NCI-H748 (cell line): Measurements from ENCODE around the gene TMEM72.
A peak's percentile ranks its signal among the peaks of the same experiment; 100 is the strongest.
"Not testable (repeated sequence)": the region's sequence is repeated elsewhere in the genome, so short reads cannot be mapped to it uniquely, and the experiment has no call there.

ENCODE experiments used
- DNase-seq: peaks from one replicate; lab custom pipeline; 2025; ENCODE audit not compliant: unreplicated experiment; lab: John Stamatoyannopoulos, UW

TMEM72 gene

GRCh38 chr10:44911081-44911540 lies at the start of gene TMEM72:
Gene TMEM72 (plus strand): TSS chr10:44911337. CDS start chr10:44911513, 176 bp downstream.
- DNase-seq: peak; percentile 2

- DNase-seq: no peak
These were observed 49.0 kb upstream of the TMEM72 start for GRCh38 chr10:44862006-44862751.

- no peak for DNase-seq
These were observed 48.2 kb upstream of the TMEM72 start for GRCh38 chr10:44862924-44863323.

- peak; percentile 43 for DNase-seq
These were observed 47.6 kb upstream of the TMEM72 start for GRCh38 chr10:44863344-44864047.

GRCh38 chr10:44864051-44864450 lies 47.1 kb upstream of the TMEM72 start:
- peak; percentile 87 for DNase-seq

- peak; percentile 86 for DNase-seq
These were observed 46.4 kb upstream of the TMEM72 start for GRCh38 chr10:44864637-44865288.

- DNase-seq: no peak
These were observed 45.9 kb upstream of the TMEM72 start for GRCh38 chr10:44865289-44865671.

GRCh38 chr10:44866367-44866766 lies 44.8 kb upstream of the TMEM72 start:
- not testable (repeated sequence) for DNase-seq

GRCh38 chr10:44870031-44870430 lies 41.1 kb upstream of the TMEM72 start:
- DNase-seq: no peak

GRCh38 chr10:44873160-44873559 lies 38.0 kb upstream of the TMEM72 start:
- DNase-seq: no peak

GRCh38 chr10:44874166-44874565 lies 37.0 kb upstream of the TMEM72 start:
- DNase-seq: no peak

GRCh38 chr10:44878706-44879530 lies 32.2 kb upstream of the TMEM72 start:
- DNase-seq: peak; percentile 80

GRCh38 chr10:44879531-44879899 lies 31.6 kb upstream of the TMEM72 start:
- DNase-seq: no peak

GRCh38 chr10:44880090-44880715 lies 30.9 kb upstream of the TMEM72 start:
- no peak for DNase-seq

- no peak for DNase-seq
These were observed 29.5 kb upstream of the TMEM72 start for GRCh38 chr10:44881649-44882048.

- no peak for DNase-seq
These were observed 28.9 kb upstream of the TMEM72 start for GRCh38 chr10:44882166-44882720.

GRCh38 chr10:44883593-44884331 lies 27.4 kb upstream of the TMEM72 start:
- no peak for DNase-seq

GRCh38 chr10:44885710-44886109 lies 25.4 kb upstream of the TMEM72 start:
- no peak for DNase-seq

- DNase-seq: no peak
These were observed 24.2 kb upstream of the TMEM72 start for GRCh38 chr10:44886966-44887365.

- DNase-seq: no peak
These were observed 22.3 kb upstream of the TMEM72 start for GRCh38 chr10:44888886-44889285.
